ENCODE results near the gene NSUN5. TPM values are rescaled to one million over a fixed set of nuclear protein-coding genes. Genes with fewer than 3 reads are reported as not detected.

Gene NSUN5
- total RNA-seq, 1 donor from 2014 or later, result 19.8 TPM

GRCh38 chr7:73351447-73352167, 43.0 kb upstream of the NSUN5 start:
- DNase-seq (ENCODE audit: low spot score in 2 of 2, unreplicated experiment in 2 of 2), result no peak
- Mint-ChIP-seq H3K4me3 (no peak overlapping the region), H3K27me3 (ENCODE audit: low read depth) (peaks cover 3% of the 10 kb centered on the region), H3K36me3 (no peaks in the 10 kb centered on the region), H3K9me3 (peaks cover 15% of the 10 kb centered on the region), H3K4me1 (peaks cover 5% of the 10 kb centered on the region), H3K27ac (no peak overlapping the region)
- no peak for TF ChIP-seq CTCF (IDR thresholded peaks at IDR 0.05; ENCODE audit: unreplicated experiment)

- Mint-ChIP-seq H3K27ac (peak overlapping the region; percentile 53), H3K27me3 (ENCODE audit: low read depth) (peaks cover 3% of the 10 kb centered on the region), H3K4me3 (no peak overlapping the region), H3K9me3 (peaks cover 15% of the 10 kb centered on the region), H3K36me3 (no peaks in the 10 kb centered on the region), H3K4me1 (peaks cover 8% of the 10 kb centered on the region)
- DNase-seq (ENCODE audit: low spot score in 2 of 2, unreplicated experiment in 2 of 2), result no peak
- no peak for TF ChIP-seq CTCF (IDR thresholded peaks at IDR 0.05; ENCODE audit: unreplicated experiment)
These were observed 41.9 kb upstream of the NSUN5 start for GRCh38 chr7:73350306-73351068.

GRCh38 chr7:73349763-73350162, 41.1 kb upstream of the NSUN5 start:
- Mint-ChIP-seq H3K36me3 (no peaks in the 10 kb centered on the region), H3K27ac (no peak overlapping the region), H3K4me3 (no peak overlapping the region), H3K9me3 (peaks cover 15% of the 10 kb centered on the region), H3K27me3 (ENCODE audit: low read depth) (no peaks in the 10 kb centered on the region), H3K4me1 (peaks cover 8% of the 10 kb centered on the region)
- no peak for TF ChIP-seq CTCF (IDR thresholded peaks at IDR 0.05; ENCODE audit: unreplicated experiment)
- no peak for DNase-seq (ENCODE audit: low spot score in 2 of 2, unreplicated experiment in 2 of 2)

- H3K27ac Mint-ChIP-seq, result no peak overlapping the region
- DNase-seq (ENCODE audit: low spot score in 2 of 2, unreplicated experiment in 2 of 2), result no peak
- TF ChIP-seq CTCF (IDR thresholded peaks at IDR 0.05; ENCODE audit: unreplicated experiment), result no peak
These were observed 37.3 kb upstream of the NSUN5 start for GRCh38 chr7:73345951-73346350.

GRCh38 chr7:73345538-73345937, 36.9 kb upstream of the NSUN5 start:
- no peak overlapping the region for H3K27ac Mint-ChIP-seq
- no peak overlapping the region for H3K4me3 Mint-ChIP-seq
- H3K4me1 Mint-ChIP-seq, result peaks cover 16% of the 10 kb centered on the region
- no peaks in the 10 kb centered on the region for H3K36me3 Mint-ChIP-seq
- DNase-seq (ENCODE audit: low spot score in 2 of 2, unreplicated experiment in 2 of 2), result no peak
- H3K9me3 Mint-ChIP-seq, result peaks cover 6% of the 10 kb centered on the region
- no peak for TF ChIP-seq CTCF (IDR thresholded peaks at IDR 0.05; ENCODE audit: unreplicated experiment)
- no peaks in the 10 kb centered on the region for H3K27me3 Mint-ChIP-seq (ENCODE audit: low read depth)

More at GRCh38 chr7:73345951-73346350, 37.3 kb upstream of the NSUN5 start:
- H3K4me1 Mint-ChIP-seq, result peaks cover 19% of the 10 kb centered on the region
- no peaks in the 10 kb centered on the region for H3K27me3 Mint-ChIP-seq (ENCODE audit: low read depth)
- H3K9me3 Mint-ChIP-seq, result peaks cover 6% of the 10 kb centered on the region
- H3K36me3 Mint-ChIP-seq, result no peaks in the 10 kb centered on the region
- H3K4me3 Mint-ChIP-seq, result no peak overlapping the region

Data from mesothelial cell of epicardium (in vitro differentiated cells).